ENCODE measurements around the gene JARID2. TPM values are rescaled to one million over a fixed set of nuclear protein-coding genes. Genes with fewer than 3 reads are reported as not detected.

Gene JARID2
- total RNA-seq, 4 donors from 2014 or later, result 11.6 to 22.5 (median 16.4) TPM

DNA sequence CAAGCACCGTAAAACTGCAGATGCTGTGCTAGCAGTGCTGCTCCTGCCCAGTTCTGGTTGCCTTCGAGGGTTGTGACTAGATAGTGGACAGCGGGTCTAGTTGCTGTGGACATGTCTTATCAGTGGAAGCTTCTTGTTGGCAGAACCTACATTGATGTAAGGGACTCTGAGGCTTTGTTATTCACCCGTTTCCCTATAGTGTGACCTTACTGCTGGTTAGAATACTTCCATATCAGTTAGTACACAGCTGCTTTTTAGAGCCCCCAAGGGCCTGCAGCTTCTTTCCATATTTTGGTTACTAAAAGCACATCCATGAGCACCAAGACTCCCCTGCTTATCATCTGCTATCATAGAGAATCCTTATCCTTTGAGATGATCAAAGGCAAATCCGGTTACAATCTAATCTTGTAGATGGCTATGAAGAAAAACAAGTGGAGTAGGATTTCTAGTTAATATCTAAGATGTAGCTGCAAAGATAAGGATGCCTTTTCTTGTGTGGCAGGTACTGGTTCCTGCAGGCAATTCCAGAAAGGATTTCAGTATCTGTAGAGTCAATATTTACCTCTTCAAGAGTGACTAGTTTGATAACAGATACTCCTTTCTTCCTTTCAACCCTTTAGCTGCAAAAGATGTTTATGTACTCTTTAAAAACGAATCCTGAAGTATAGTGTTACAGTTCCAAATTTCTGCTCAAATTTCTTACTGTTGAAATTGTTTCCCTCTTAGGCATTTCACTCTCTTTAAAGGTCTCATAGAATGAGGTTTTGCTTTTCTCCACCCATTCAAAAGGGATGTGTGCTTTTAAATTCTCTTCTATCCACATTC, 163.6 kb downstream of the JARID2 start:
- no peak for ATAC-seq
- TF ChIP-seq, protein P1, sequence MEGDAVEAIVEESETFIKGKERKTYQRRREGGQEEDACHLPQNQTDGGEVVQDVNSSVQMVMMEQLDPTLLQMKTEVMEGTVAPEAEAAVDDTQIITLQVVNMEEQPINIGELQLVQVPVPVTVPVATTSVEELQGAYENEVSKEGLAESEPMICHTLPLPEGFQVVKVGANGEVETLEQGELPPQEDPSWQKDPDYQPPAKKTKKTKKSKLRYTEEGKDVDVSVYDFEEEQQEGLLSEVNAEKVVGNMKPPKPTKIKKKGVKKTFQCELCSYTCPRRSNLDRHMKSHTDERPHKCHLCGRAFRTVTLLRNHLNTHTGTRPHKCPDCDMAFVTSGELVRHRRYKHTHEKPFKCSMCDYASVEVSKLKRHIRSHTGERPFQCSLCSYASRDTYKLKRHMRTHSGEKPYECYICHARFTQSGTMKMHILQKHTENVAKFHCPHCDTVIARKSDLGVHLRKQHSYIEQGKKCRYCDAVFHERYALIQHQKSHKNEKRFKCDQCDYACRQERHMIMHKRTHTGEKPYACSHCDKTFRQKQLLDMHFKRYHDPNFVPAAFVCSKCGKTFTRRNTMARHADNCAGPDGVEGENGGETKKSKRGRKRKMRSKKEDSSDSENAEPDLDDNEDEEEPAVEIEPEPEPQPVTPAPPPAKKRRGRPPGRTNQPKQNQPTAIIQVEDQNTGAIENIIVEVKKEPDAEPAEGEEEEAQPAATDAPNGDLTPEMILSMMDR (IDR thresholded peaks at IDR 0.05 in 4 of 5, conservative IDR thresholded peaks at IDR 0.05 in 1 of 5), result no peak
- no peak for TF ChIP-seq POLR2A (IDR thresholded peaks at IDR 0.05)

DNA sequence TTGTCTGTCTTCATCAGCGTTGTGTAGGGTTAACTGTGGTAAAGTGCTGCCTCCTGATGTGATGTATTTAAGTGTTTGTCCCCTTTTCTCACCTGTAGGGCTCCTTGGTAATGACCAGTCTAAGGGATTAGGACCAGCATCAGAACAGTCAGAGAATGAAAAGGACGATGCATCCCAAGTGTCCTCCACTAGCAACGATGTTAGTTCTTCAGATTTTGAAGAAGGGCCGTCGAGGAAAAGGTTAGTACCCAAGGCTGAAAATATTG, 164.2 kb downstream of the JARID2 start:
- in situ Hi-C loops (cut with MboI; ENCODE audit: low sequenced_read_pairs in 4 of 4), result no loop called here
- Histone ChIP-seq H3K27ac (no peak overlapping the region), H3K4me3 (no peak overlapping the region), H3K9me3 (no peaks in the 10 kb centered on the region), H3K4me1 (peaks cover 50 to 77% of the 10 kb centered on the region in 2 donors), H3K27me3 (no peaks in the 10 kb centered on the region), H3K36me3 (no peaks in the 10 kb centered on the region)
- intact Hi-C loops (cut with DNase I; ENCODE audit: low total_unique reads), result no loop called here
- no peak for DNase-seq
- TF ChIP-seq, protein P1 (IDR thresholded peaks at IDR 0.05 in 4 of 5, conservative IDR thresholded peaks at IDR 0.05 in 1 of 5), result no peak
- no peak for TF ChIP-seq POLR2A (IDR thresholded peaks at IDR 0.05)
- no peak for ATAC-seq

More for the DNA sequence above, 163.6 kb downstream of the JARID2 start:
- Histone ChIP-seq H3K36me3 (no peaks in the 10 kb centered on the region), H3K4me3 (no peak overlapping the region), H3K27me3 (no peaks in the 10 kb centered on the region), H3K4me1 (peaks cover 56 to 83% of the 10 kb centered on the region in 2 donors), H3K27ac (no peak overlapping the region), H3K9me3 (no peaks in the 10 kb centered on the region)
- DNase-seq, result no peak
- intact Hi-C loops (cut with DNase I; ENCODE audit: low total_unique reads), result no loop called here
- in situ Hi-C loops (cut with MboI; ENCODE audit: low sequenced_read_pairs in 4 of 4), result no loop called here

DNA sequence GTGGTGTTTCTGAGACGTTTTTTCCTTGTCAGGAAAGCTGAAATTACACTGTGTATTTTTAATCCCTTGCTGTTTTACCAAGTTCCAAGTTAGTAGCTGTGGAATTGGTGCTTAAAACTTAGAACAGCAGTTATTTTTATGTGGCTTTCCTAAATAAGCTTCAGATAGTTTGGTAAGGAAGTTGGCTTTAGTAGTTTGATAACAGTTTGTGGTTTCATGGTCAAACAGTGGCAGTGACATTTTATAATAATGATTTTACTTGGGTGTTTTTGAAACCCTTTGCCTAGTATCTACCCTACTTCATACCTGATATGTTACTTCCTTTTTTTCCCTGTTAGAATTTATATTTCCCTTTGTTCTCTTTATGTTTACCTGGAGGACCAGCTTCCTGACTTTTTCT, 164.9 kb downstream of the JARID2 start:
- H3K27me3 ChIP-seq, result no peaks in the 10 kb centered on the region
- no peak overlapping the region for H3K4me3 ChIP-seq
- H3K9me3 ChIP-seq, result no peaks in the 10 kb centered on the region
- no peaks in the 10 kb centered on the region for H3K36me3 ChIP-seq
- no peak for DNase-seq
- intact Hi-C loops (cut with DNase I; ENCODE audit: low total_unique reads) (no loop called here), in situ Hi-C loops (cut with MboI; ENCODE audit: low sequenced_read_pairs in 4 of 4) (no loop called here)
- H3K4me1 ChIP-seq, result peaks cover 43 to 70% of the 10 kb centered on the region in 2 donors
- no peak for ATAC-seq
- no peak for TF ChIP-seq POLR2A (IDR thresholded peaks at IDR 0.05)
- TF ChIP-seq, protein P1 (IDR thresholded peaks at IDR 0.05 in 4 of 5, conservative IDR thresholded peaks at IDR 0.05 in 1 of 5), result no peak
- H3K27ac ChIP-seq, result no peak overlapping the region

DNA sequence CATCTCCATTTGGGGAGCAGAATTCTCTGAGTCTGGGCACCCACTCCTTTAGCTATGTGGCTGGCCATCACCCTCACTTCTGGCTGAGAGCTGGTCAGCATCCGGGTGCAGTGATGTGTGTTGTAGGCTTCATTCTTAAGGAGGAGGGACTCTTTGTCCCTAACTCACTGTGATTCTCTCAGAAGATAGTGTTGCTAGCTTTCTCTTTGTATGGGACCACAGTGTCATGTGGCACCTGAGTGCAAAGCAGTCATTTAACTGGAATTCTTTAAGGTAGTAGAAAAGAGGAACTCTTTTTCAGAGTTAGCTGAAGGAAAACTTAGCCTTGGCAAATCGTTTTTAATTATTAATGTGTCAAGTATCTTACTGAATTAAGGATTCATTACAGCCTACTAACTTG, 165.9 kb downstream of the JARID2 start:
- Histone ChIP-seq H3K27me3 (no peaks in the 10 kb centered on the region), H3K4me1 (peaks cover 39 to 68% of the 10 kb centered on the region in 2 donors), H3K4me3 (no peak overlapping the region), H3K36me3 (no peaks in the 10 kb centered on the region), H3K27ac (no peak overlapping the region), H3K9me3 (no peaks in the 10 kb centered on the region)
- DNase-seq (no peak), ATAC-seq (no peak)
- in situ Hi-C loops (cut with MboI; ENCODE audit: low sequenced_read_pairs in 4 of 4) (no loop called here), intact Hi-C loops (cut with DNase I; ENCODE audit: low total_unique reads) (no loop called here)
- TF ChIP-seq, protein P1 (IDR thresholded peaks at IDR 0.05 in 4 of 5, conservative IDR thresholded peaks at IDR 0.05 in 1 of 5), result no peak
- no peak for TF ChIP-seq POLR2A (IDR thresholded peaks at IDR 0.05)

Measured in gastrocnemius medialis (tissue), 4 donors.